Hepatocyte (in vitro differentiated cells): ENCODE measurements around the gene DEFB124. TPM values are rescaled to one million over a fixed set of nuclear protein-coding genes. Genes with fewer than 3 reads are reported as not detected.

ENCODE experiments used
- DNase-seq: peaks from one replicate; pipeline ENCODE4 v3.0.0-alpha.2; 2016; ENCODE audit warnings: low spot score
- H2AFZ ChIP-seq: fragments of 200-600 bp; sonication (generic); 2 replicates; pipeline ENCODE4 v1.6.0; 2016; ENCODE audit warnings: antibody characterized with exemption, mild to moderate bottlenecking
- H3K27ac ChIP-seq: fragments of 200-600 bp; sonication (generic); 2 replicates; pipeline ENCODE4 v1.5.1; 2016; ENCODE audit warnings: mild to moderate bottlenecking
- H3K27me3 ChIP-seq: fragments of 200-600 bp; sonication (generic); 2 replicates; pipeline ENCODE4 v1.6.1; 2016
- H3K36me3 ChIP-seq: fragments of 200-600 bp; sonication (generic); replicated peaks from 2 replicates; pipeline ENCODE4 v1.5.1; 2016; ENCODE audit warnings: low read depth; ENCODE audit not compliant: insufficient read depth
- H3K4me1 ChIP-seq: fragments of 200-600 bp; sonication (generic); 2 replicates; pipeline ENCODE4 v1.5.1; 2016; ENCODE audit warnings: mild to moderate bottlenecking, moderate library complexity; ENCODE audit not compliant: insufficient read depth
- H3K4me2 ChIP-seq: fragments of 200-600 bp; sonication (generic); 2 replicates; pipeline ENCODE4 v1.6.0; 2016
- H3K4me3 ChIP-seq: fragments of 200-600 bp; sonication (generic); 2 replicates; pipeline ENCODE4 v1.5.1; 2016; ENCODE audit warnings: mild to moderate bottlenecking
- H3K79me2 ChIP-seq: fragments of 200-600 bp; sonication (generic); 2 replicates; pipeline ENCODE4 v1.6.0; 2017; ENCODE audit warnings: mild to moderate bottlenecking
- H3K9me2 ChIP-seq: fragments of 200-600 bp; sonication (generic); replicated peaks from 2 replicates; pipeline ENCODE4 v1.6.0; 2017; ENCODE audit warnings: mild to moderate bottlenecking; ENCODE audit not compliant: insufficient read depth
- H3K9me3 ChIP-seq: fragments of 200-600 bp; sonication (generic); 2 replicates; pipeline ENCODE4 v1.5.1; 2016; ENCODE audit warnings: low read depth, mild to moderate bottlenecking
- H4K20me1 ChIP-seq: fragments of 200-600 bp; sonication (generic); 2 replicates; pipeline ENCODE4 v1.6.0; 2016; ENCODE audit warnings: mild to moderate bottlenecking; ENCODE audit not compliant: insufficient read depth, poor library complexity, severe bottlenecking
- CTCF ChIP-seq: fragments of 200-600 bp; sonication (generic); IDR thresholded peaks from 2 replicates; pipeline ENCODE4 v1.5.1; 2016; ENCODE audit warnings: antibody characterized with exemption, mild to moderate bottlenecking; ENCODE audit not compliant: poor library complexity
- EZH2 ChIP-seq: fragments of 200-600 bp; sonication (generic); IDR thresholded peaks from 2 replicates; pipeline ENCODE4 v1.6.1; 2016; ENCODE audit warnings: antibody characterized with exemption, mild to moderate bottlenecking, borderline replicate concordance
- EZH2phosphoT487 ChIP-seq: fragments of 200-600 bp; sonication (generic); IDR thresholded peaks from one replicate; pipeline ENCODE4 v1.6.1; 2018; ENCODE audit warnings: antibody characterized with exemption, mild to moderate bottlenecking, low read depth, moderate library complexity; ENCODE audit not compliant: unreplicated experiment, severe bottlenecking
- WGBS: methylation state at CpG from one replicate; pipeline ENCODE4 v1.1.6; 2016; ENCODE audit warnings: low lambda C conversion rate; ENCODE audit errors: missing lambda C conversion rate; 5-methylcytosine and 5-hydroxymethylcytosine counted together
- polyA plus RNA-seq: library from polyadenylated mRNA; unstranded; fragments of >200 nt; fragmentation: Nextera tagmentation; extraction: Ambion mirVana; gene quantifications from 2 replicates; pipeline ENCODE4 v1.2.1, GENCODE V29; 2016
- total RNA-seq: library from RNA; depleted of rRNA; stranded (reverse); fragments of >200 nt; gene quantifications from 2 replicates; pipeline ENCODE4 v1.2.3, GENCODE V29; 2014

The DEFB124 gene
- total and polyA plus RNA-seq, 2 experiments from 2014 or later, result not detected

DNA sequence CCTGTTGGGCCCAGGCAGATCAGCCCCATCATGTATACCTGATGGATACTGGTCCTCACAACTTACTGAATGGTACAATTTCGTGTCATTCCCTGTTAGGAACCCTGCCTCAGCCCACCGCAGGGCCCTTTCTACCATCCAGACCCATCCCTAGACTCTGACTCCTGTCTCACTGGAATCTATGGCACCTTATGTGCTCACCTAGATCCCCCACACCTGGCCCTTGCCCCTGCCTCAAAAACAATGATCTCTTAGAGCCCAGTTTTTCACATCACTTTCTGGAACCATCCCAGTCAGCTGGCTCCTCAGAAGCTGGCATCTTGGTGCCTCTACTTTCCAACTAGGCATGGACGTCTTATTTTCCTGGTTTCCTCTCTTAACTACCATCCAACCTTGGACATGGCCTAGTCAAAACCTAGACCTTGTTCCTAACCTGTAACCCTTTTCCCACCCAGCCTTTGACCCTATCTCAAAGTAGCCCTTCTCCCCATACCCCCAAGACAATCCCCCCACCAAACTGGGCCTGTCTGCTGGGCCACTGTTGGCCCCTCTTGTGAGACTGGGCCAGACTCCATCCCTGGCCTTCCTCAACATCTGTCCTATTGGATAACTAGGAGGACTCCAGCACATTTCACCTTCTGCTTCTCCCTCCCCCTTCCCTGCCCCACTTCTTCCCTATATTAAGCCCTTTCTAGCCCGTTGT is 40.3 kb upstream of the DEFB124 start:
- Histone ChIP-seq H2AFZ (peak overlapping the region; percentile 73), H3K9me3 (no peaks in the 10 kb centered on the region), H3K4me3 (peak overlapping the region; percentile 89), H3K4me1 (peaks cover 26% of the 10 kb centered on the region), H4K20me1 (peaks cover 33% of the 10 kb centered on the region), H3K27me3 (no peaks in the 10 kb centered on the region), H3K36me3 (no peaks in the 10 kb centered on the region), H3K9me2 (no peaks in the 10 kb centered on the region), H3K4me2 (peak overlapping the region; percentile 95), H3K27ac (peak overlapping the region; percentile 83), H3K79me2 (peaks cover 59% of the 10 kb centered on the region)
- WGBS, result 32% methylated on average over 4 of the region's 4 CpGs
- no peak for DNase-seq
- TF ChIP-seq EZH2 (no peak), EZH2phosphoT487 (no peak), CTCF (no peak)

DNA sequence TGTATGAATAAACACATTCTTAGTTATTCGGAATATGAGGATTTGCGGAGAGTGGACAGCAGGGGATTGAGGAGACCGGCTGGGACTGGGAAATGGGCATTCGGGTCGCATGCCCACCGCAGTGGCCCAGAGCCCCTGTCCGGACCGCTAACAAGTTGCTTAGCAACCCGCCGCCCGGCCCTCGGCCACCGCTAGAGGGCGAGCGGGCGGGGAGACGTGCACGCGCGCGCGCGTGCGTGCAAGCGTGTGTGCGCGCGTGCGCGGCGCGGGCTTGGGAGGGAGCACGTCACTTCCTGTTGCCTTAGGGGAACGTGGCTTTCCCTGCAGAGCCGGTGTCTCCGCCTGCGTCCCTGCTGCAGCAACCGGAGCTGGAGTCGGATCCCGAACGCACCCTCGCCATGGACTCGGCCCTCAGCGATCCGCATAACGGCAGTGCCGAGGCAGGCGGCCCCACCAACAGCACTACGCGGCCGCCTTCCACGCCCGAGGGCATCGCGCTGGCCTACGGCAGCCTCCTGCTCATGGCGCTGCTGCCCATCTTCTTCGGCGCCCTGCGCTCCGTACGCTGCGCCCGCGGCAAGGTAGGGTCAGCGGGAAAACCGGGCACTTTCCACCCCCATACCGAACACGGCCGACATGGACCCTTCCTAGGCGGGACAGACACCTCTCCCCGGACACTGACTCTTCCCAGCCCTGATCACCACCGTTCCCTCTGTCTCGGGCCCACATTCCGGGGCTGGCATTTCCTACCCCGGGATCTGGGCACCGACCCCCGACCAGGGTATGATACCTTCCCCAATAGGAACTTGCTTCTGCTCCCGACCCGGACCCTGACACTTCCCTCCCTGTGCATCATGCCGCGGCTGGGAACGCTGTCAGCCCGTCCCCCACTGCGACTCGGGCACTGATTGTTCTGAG is 39.5 kb upstream of the DEFB124 start, which contains the start of gene HM13:
Gene HM13, plus strand, starts transcription at position 289 of the 918 bp plus-strand sequence. Its CDS starts 110 bp downstream, at position 399.
- Histone ChIP-seq H3K27ac (peak within 1 kb of the TSS; percentile 83), H3K27me3 (no peaks in the 10 kb centered on the region), H3K9me3 (no peaks in the 10 kb centered on the region), H3K9me2 (no peaks in the 10 kb centered on the region), H3K4me3 (peak within 1 kb of the TSS; percentile 89), H3K79me2 (peaks cover 51% of the 10 kb centered on the region), H4K20me1 (peaks cover 25% of the 10 kb centered on the region), H2AFZ (peak within 1 kb of the TSS; percentile 75), H3K4me2 (peak within 1 kb of the TSS; percentile 95), H3K36me3 (no peaks in the 10 kb centered on the region), H3K4me1 (peaks cover 26% of the 10 kb centered on the region)
- 1% methylated on average over 84 of the region's 86 CpGs for WGBS
- peak; percentile 99 for TF ChIP-seq CTCF
- TF ChIP-seq EZH2, result no peak
- TF ChIP-seq EZH2phosphoT487, result no peak
- peak; percentile 100 for DNase-seq

GRCh38 chr20:31508517-31509244 is 33.8 kb upstream of the DEFB124 start:
- Histone ChIP-seq H4K20me1 (no peaks in the 10 kb centered on the region), H3K9me3 (no peaks in the 10 kb centered on the region), H3K27ac (no peak overlapping the region), H3K4me2 (no peak overlapping the region), H3K79me2 (no peaks in the 10 kb centered on the region), H3K36me3 (no peaks in the 10 kb centered on the region), H2AFZ (no peak overlapping the region), H3K27me3 (peaks cover 3% of the 10 kb centered on the region), H3K4me1 (no peaks in the 10 kb centered on the region), H3K9me2 (no peaks in the 10 kb centered on the region), H3K4me3 (no peak overlapping the region)
- no peak for DNase-seq
- 75% methylated on average over 5 of the region's 5 CpGs for WGBS
- no peak for TF ChIP-seq EZH2phosphoT487
- TF ChIP-seq EZH2, result no peak
- no peak for TF ChIP-seq CTCF
